Gastrocnemius medialis (tissue), 4 donors: ENCODE measurements around the gene NPFF.

Experiments
- POLR2A ChIP-seq, 2 donors: fragments of 450-650 bp; IDR thresholded peaks; one replicate each; pipeline ENCODE4 v1.6.1; 2017; ENCODE audit warnings: antibody characterized with exemption in 2 of 2, mild to moderate bottlenecking in 2 of 2, moderate library complexity in 2 of 2
- TF ChIP-seq, protein P1 (sequence below), 5 experiments: fragments of 450-650 bp in 3 of 5; fragments of 200-600 bp in 2 of 5; sonication (generic) in 2 of 5; IDR thresholded peaks in 4 of 5; conservative IDR thresholded peaks in 1 of 5; 1 replicate in 4 of 5; 2 replicates in 1 of 5; pipeline ENCODE4 v1.5.1; 2016 to 2019; ENCODE audit warnings: antibody characterized with exemption in 5 of 5, mild to moderate bottlenecking in 3 of 5, moderate library complexity in 3 of 5

GRCh38 chr12:53536962-53537361 is 29.7 kb upstream of the NPFF start:
- TF ChIP-seq, protein P1, sequence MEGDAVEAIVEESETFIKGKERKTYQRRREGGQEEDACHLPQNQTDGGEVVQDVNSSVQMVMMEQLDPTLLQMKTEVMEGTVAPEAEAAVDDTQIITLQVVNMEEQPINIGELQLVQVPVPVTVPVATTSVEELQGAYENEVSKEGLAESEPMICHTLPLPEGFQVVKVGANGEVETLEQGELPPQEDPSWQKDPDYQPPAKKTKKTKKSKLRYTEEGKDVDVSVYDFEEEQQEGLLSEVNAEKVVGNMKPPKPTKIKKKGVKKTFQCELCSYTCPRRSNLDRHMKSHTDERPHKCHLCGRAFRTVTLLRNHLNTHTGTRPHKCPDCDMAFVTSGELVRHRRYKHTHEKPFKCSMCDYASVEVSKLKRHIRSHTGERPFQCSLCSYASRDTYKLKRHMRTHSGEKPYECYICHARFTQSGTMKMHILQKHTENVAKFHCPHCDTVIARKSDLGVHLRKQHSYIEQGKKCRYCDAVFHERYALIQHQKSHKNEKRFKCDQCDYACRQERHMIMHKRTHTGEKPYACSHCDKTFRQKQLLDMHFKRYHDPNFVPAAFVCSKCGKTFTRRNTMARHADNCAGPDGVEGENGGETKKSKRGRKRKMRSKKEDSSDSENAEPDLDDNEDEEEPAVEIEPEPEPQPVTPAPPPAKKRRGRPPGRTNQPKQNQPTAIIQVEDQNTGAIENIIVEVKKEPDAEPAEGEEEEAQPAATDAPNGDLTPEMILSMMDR (IDR thresholded peaks at IDR 0.05 in 4 of 5, conservative IDR thresholded peaks at IDR 0.05 in 1 of 5) = no peak
- no peak for TF ChIP-seq POLR2A (IDR thresholded peaks at IDR 0.05)
